SK-N-SH treated with all-trans-retinoic acid at 6 μM for 48 hours (cell line): ENCODE results near the gene PPA2.

Experiments used
- ESRRG ChIP-seq: fragments of 250-450 bp; sonication (Bioruptor Pico); IDR thresholded peaks from 2 replicates; pipeline ENCODE4 v1.6.1; 2021; ENCODE audit warnings: mild to moderate bottlenecking
- RARB ChIP-seq: fragments of 250-450 bp; sonication (Bioruptor Pico); IDR thresholded peaks from 2 replicates; pipeline ENCODE4 v1.8.0; 2021; ENCODE audit warnings: mild to moderate bottlenecking, moderate library complexity
- TCF4 ChIP-seq: fragments of 250-450 bp; sonication (Bioruptor Pico); IDR thresholded peaks from 2 replicates; pipeline ENCODE4 v1.8.0; 2021; ENCODE audit warnings: mild to moderate bottlenecking, moderate library complexity, borderline replicate concordance
- TOX ChIP-seq: fragments of 250-450 bp; sonication (Bioruptor Pico); IDR thresholded peaks from 2 replicates; pipeline ENCODE4 v1.8.0; 2021; ENCODE audit warnings: mild to moderate bottlenecking, moderate library complexity, borderline replicate concordance
- TF ChIP-seq, protein P1 (sequence below): fragments of 250-450 bp; sonication (Bioruptor Pico); IDR thresholded peaks from 2 replicates; pipeline ENCODE4 v1.5.1; 2020; ENCODE audit warnings: low read depth, mild to moderate bottlenecking, moderate library complexity

DNA sequence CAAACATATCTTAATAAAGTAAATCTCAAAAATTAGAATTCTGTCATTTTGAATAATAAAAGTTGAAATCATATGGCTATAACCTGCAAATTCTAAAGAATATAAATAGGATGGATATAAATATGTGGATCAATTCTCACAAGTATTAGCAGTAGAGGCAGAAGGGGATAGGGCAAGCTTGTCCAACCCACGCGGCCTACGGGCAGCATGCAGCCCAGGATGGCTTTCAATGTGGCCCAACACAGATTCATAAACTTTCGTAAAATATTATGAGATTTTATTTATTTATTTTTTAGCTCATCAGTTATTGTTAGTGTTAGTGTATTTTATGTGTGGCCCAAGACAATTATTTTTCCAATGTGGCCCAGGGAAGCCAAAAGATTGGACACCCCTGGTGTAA lies 41.4 kb downstream of the PPA2 start:
- TF ChIP-seq RARB (CRISPR knock-in tag) (no peak), ESRRG (no peak), TCF4 (CRISPR knock-in tag) (no peak), TOX (CRISPR knock-in tag) (no peak)
- TF ChIP-seq, protein P1, sequence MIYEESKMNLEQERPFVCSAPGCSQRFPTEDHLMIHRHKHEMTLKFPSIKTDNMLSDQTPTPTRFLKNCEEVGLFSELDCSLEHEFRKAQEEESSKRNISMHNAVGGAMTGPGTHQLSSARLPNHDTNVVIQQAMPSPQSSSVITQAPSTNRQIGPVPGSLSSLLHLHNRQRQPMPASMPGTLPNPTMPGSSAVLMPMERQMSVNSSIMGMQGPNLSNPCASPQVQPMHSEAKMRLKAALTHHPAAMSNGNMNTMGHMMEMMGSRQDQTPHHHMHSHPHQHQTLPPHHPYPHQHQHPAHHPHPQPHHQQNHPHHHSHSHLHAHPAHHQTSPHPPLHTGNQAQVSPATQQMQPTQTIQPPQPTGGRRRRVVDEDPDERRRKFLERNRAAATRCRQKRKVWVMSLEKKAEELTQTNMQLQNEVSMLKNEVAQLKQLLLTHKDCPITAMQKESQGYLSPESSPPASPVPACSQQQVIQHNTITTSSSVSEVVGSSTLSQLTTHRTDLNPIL = no peak
